GM19351 (cell line): ENCODE results near the gene CELF1.
A peak's percentile ranks its signal among the peaks of the same experiment; 100 is the strongest.

Experiments
- ATAC-seq: cut with Tn5 transposase; IDR thresholded peaks from one replicate; pipeline ENCODE4 v1.9.1; 2021; ENCODE audit warnings: mild to moderate bottlenecking, moderate library complexity; ENCODE audit not compliant: unreplicated experiment

CELF1 gene

DNA sequence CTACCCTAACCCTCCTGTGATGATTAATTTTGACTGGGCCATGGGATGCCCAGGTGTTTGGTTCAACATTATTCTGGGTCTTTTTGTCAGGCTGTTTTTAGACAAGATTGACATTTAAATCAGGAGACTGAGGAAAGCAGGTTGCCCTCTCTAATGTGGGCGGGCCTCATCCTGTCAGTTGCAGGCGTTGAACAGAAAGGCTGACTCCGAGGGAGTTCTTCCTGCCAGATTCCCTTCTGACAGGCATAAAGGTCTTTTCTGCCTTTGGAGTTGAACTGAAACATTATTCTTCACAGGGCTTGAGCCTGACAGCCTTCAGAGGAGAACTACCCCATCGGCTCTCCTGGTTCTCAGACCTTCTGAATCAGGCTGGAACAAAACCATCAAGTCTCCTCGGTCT is 122.4 kb downstream of the CELF1 start:
- ATAC-seq, result no peak

DNA sequence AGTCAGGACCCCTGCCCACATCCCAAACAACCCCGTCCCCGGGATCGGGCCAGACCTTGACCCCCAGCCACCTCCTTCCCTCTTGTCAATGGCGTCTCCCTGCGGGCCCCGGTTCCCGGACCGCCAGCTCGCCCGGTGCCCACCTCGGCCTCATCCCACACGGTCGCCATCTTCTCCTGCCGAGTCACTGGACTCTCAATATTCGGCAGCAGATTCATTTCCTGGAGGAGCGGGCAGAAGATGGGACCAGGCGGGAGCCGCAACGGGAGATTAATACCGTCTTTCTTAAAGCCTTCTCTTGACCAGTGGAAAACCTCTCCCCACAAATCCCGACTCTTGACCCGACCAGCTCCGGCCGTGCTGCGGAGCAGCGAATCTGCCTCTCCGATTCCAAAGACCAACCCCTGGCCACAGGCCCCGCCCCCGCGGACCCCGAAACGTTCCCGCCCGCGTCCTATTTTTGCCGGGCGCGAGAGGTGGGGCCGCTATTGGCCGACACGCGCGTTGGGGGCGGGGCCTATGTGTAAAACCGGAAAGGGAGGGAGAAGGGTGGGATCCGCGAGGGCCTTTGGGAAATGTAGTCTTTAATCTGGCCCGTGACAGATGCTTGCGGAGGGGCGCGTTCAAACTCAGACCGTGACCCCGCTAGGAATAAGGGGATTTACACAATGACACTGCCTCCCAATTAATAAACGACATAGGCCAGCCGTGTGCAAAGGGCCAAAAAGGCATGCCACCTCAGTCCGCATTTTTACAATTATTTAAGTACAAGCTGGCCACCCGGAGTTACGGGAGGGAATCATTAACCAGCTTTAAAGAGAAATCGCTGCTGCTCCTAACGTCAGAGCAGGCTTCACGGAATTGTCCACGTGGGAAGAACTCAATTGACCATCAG is 126.6 kb downstream of the CELF1 start, which contains the start of gene PSMC3:
Gene PSMC3 (minus strand): TSS at position 378 of the 895 bp plus-strand sequence. CDS start 160 bp downstream, at position 218.
- ATAC-seq, result peak; percentile 92

DNA sequence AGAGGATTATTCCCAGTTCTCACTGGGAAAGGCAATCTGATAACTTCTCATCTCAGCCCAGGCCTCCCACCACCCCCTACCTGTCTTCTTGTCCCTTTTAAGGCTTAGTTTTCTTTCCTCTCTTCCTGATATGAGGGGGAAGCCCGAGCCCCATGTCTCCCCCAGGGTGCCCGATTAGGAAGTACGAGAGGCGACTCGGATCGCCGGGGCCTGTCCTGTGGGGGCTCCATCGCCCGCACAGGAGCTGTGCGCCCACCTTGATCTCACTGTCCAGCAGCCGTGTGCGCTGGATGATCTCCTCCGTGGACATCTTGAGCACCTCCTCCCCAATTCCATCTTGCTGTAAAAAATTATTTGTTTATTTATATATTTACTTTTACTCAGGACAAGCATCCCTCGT is 127.3 kb downstream of the CELF1 start:
- no peak for ATAC-seq

GRCh38 chr11:47418454-47419259 is 134.3 kb downstream of the CELF1 start:
- ATAC-seq, result no peak

GRCh38 chr11:47417712-47418111 is 135.2 kb downstream of the CELF1 start:
- no peak for ATAC-seq

- ATAC-seq, result no peak
Measured at GRCh38 chr11:47415949-47416472, 136.9 kb downstream of the CELF1 start.
